IPS-NIHi7 (cell line): ENCODE measurements around the gene TRIM44.
"Not testable (repeated sequence)": the region's sequence is repeated elsewhere in the genome, so short reads cannot be mapped to it uniquely, and the experiment has no call there.

ENCODE experiments used
- DNase-seq: peaks from one replicate; pipeline ENCODE4 v3.0.0; 2012; ENCODE audit warnings: mixed read lengths; ENCODE audit errors: extremely low spot score

Gene TRIM44

GRCh38 chr11:35715677-35716076 is 53.1 kb downstream of the TRIM44 start:
- DNase-seq = not testable (repeated sequence)

GRCh38 chr11:35717043-35717442 is 54.5 kb downstream of the TRIM44 start:
- peak; percentile 45 for DNase-seq

GRCh38 chr11:35717520-35717919 is 54.9 kb downstream of the TRIM44 start:
- DNase-seq = no peak

GRCh38 chr11:35721651-35722282 is 59.2 kb downstream of the TRIM44 start:
- no peak for DNase-seq

- DNase-seq = no peak
These were observed 60.1 kb downstream of the TRIM44 start for GRCh38 chr11:35722641-35723040.

- DNase-seq = no peak
These were observed 60.9 kb downstream of the TRIM44 start for GRCh38 chr11:35723493-35723892.

GRCh38 chr11:35723913-35724312 is 61.3 kb downstream of the TRIM44 start:
- no peak for DNase-seq

- DNase-seq = no peak
These were observed 63.3 kb downstream of the TRIM44 start for GRCh38 chr11:35725885-35726284.

GRCh38 chr11:35727140-35727539 is 64.6 kb downstream of the TRIM44 start:
- no peak for DNase-seq

- DNase-seq = no peak
These were observed 67.7 kb downstream of the TRIM44 start for GRCh38 chr11:35730254-35730653.

GRCh38 chr11:35734669-35735410 is 72.3 kb downstream of the TRIM44 start:
- no peak for DNase-seq

GRCh38 chr11:35735411-35735810 is 72.8 kb downstream of the TRIM44 start:
- DNase-seq = no peak

- DNase-seq = no peak
These were observed 73.3 kb downstream of the TRIM44 start for GRCh38 chr11:35735903-35736302.

- DNase-seq = no peak
These were observed 74.4 kb downstream of the TRIM44 start for GRCh38 chr11:35736952-35737351.

- no peak for DNase-seq
These were observed 77.7 kb downstream of the TRIM44 start for GRCh38 chr11:35740061-35740799.

GRCh38 chr11:35742707-35743454 is 80.3 kb downstream of the TRIM44 start:
- DNase-seq = no peak

GRCh38 chr11:35746356-35747153 is 84.0 kb downstream of the TRIM44 start:
- no peak for DNase-seq

- no peak for DNase-seq
These were observed 85.1 kb downstream of the TRIM44 start for GRCh38 chr11:35747668-35748067.

GRCh38 chr11:35748644-35749043 is 86.1 kb downstream of the TRIM44 start:
- no peak for DNase-seq

GRCh38 chr11:35750315-35750714 is 87.7 kb downstream of the TRIM44 start:
- DNase-seq = no peak

- DNase-seq = no peak
These were observed 88.5 kb downstream of the TRIM44 start for GRCh38 chr11:35750981-35751663.
